Epithelial cell of esophagus (primary cell): Measurements from ENCODE around the gene PARP1.

Experiments used
- DNase-seq: peaks from one replicate; pipeline ENCODE4 v3.0.0; 2010; ENCODE audit warnings: low read depth
- H3K4me3 ChIP-seq: 2 replicates; pipeline ENCODE4 v1.5.1; 2011; ENCODE audit warnings: mild to moderate bottlenecking, low read length, control low read depth
- TF ChIP-seq, protein P1 (sequence below): IDR thresholded peaks from 2 replicates; pipeline ENCODE4 v1.5.1; 2011; ENCODE audit warnings: low read depth, mild to moderate bottlenecking, low read length, control low read depth, inconsistent platforms; ENCODE audit not compliant: insufficient read depth; ENCODE audit errors: missing control alignments

The PARP1 gene

GRCh38 chr1:226381226-226381998 lies 26.5 kb downstream of the PARP1 start:
- TF ChIP-seq, protein P1, sequence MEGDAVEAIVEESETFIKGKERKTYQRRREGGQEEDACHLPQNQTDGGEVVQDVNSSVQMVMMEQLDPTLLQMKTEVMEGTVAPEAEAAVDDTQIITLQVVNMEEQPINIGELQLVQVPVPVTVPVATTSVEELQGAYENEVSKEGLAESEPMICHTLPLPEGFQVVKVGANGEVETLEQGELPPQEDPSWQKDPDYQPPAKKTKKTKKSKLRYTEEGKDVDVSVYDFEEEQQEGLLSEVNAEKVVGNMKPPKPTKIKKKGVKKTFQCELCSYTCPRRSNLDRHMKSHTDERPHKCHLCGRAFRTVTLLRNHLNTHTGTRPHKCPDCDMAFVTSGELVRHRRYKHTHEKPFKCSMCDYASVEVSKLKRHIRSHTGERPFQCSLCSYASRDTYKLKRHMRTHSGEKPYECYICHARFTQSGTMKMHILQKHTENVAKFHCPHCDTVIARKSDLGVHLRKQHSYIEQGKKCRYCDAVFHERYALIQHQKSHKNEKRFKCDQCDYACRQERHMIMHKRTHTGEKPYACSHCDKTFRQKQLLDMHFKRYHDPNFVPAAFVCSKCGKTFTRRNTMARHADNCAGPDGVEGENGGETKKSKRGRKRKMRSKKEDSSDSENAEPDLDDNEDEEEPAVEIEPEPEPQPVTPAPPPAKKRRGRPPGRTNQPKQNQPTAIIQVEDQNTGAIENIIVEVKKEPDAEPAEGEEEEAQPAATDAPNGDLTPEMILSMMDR: no peak
- no peak overlapping the region for H3K4me3 ChIP-seq
- no peak for DNase-seq

GRCh38 chr1:226378071-226378470 lies 29.8 kb downstream of the PARP1 start:
- no peak for DNase-seq
- TF ChIP-seq, protein P1: no peak
- H3K4me3 ChIP-seq: no peak overlapping the region

GRCh38 chr1:226376300-226376699 lies 31.6 kb downstream of the PARP1 start:
- no peak for DNase-seq
- H3K4me3 ChIP-seq: no peak overlapping the region
- TF ChIP-seq, protein P1: no peak

DNA sequence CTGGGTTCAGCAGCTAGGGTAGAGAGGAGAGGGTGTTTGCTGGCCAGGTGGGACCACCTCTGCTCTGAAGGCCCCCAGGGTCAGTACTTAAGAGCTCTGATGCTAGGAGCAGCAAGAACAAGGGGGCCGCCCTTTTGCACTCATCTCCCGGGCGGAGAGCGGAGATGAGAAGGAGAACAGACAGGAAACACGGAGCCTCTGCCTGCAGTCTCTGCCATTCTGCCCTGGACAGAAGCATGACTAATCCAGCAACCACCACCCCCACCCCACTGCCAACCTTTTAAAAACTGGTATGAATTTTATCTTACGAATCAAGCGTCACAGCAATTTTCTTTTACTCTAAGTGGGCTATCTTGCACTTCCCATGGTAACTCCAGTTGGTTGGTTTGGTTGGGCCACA lies 34.5 kb downstream of the PARP1 start:
- TF ChIP-seq, protein P1: no peak
- H3K4me3 ChIP-seq: no peak overlapping the region
- no peak for DNase-seq

DNA sequence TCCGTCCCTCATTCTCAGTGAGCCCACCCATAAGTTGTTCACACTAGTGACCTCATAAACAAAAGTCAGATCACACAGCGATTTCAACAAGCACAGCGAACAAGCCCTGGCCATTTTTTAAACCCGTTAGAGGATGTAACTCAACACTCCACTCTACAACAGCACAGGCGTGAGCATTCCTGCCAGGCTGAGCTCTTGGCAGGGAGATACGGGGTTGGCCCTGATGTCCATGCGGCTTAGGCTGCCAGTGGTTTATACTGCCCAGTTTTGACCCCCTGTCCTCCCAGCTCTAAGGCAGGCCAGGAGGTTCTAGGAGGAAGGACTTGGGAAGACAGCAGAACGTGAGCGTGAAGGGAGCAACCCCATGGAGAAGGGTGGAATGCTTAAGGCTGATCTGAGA lies 35.0 kb downstream of the PARP1 start:
- no peak overlapping the region for H3K4me3 ChIP-seq
- no peak for DNase-seq
- TF ChIP-seq, protein P1: no peak

GRCh38 chr1:226371866-226372490 lies 35.9 kb downstream of the PARP1 start:
- TF ChIP-seq, protein P1: no peak
- no peak overlapping the region for H3K4me3 ChIP-seq
- DNase-seq: no peak
